Brain microvascular endothelial cell (primary cell): ENCODE data around the gene HMG20A.

Source experiments
- DNase-seq: peaks from one replicate; pipeline ENCODE4 v3.0.0-alpha.2; 2020
- H3K27ac ChIP-seq: fragments of 250-450 bp; sonication (Bioruptor Pico); 2 replicates; pipeline ENCODE4 v1.5.1; 2020; ENCODE audit warnings: mild to moderate bottlenecking, moderate library complexity
- H3K27me3 ChIP-seq: fragments of 250-450 bp; sonication (Bioruptor Pico); replicated peaks from 2 replicates; pipeline ENCODE4 v1.5.1; 2020; ENCODE audit warnings: mild to moderate bottlenecking
- H3K36me3 ChIP-seq: fragments of 250-450 bp; sonication (Bioruptor Pico); replicated peaks from 2 replicates; pipeline ENCODE4 v1.5.1; 2020; ENCODE audit warnings: mild to moderate bottlenecking
- H3K4me3 ChIP-seq: 2 replicates; pipeline ENCODE4 v1.5.1; 2011; ENCODE audit warnings: low read depth, mild to moderate bottlenecking, control low read depth, low read length, moderate library complexity
- CTCF ChIP-seq: IDR thresholded peaks from 2 replicates; pipeline ENCODE4 v1.5.1; 2011; ENCODE audit warnings: low read depth, mild to moderate bottlenecking, moderate library complexity, low read length, control low read depth, inconsistent platforms; ENCODE audit errors: missing control alignments
- in situ Hi-C: cut with HindIII; loops from 2 replicates; pipeline ENCODE4 v1.10.0; 2017; ENCODE audit warnings: low sequenced_read_pairs, low pct_ligation_motif_present

Gene HMG20A

GRCh38 chr15:77416148-77416455 is 4.6 kb upstream of the HMG20A start:
- Histone ChIP-seq H3K36me3 (peaks cover 2% of the 10 kb centered on the region), H3K27me3 (no peaks in the 10 kb centered on the region), H3K27ac (no peak overlapping the region), H3K4me3 (no peak overlapping the region)
- in situ Hi-C loops = no loop called here
- TF ChIP-seq CTCF = no peak
- no peak for DNase-seq

- Histone ChIP-seq H3K4me3 (no peak overlapping the region), H3K27me3 (no peaks in the 10 kb centered on the region), H3K27ac (no peak overlapping the region), H3K36me3 (peaks cover 2% of the 10 kb centered on the region)
- no peak for DNase-seq
- in situ Hi-C loops = no loop called here
- no peak for TF ChIP-seq CTCF
Measured at GRCh38 chr15:77416954-77417353, 3.7 kb upstream of the HMG20A start.

GRCh38 chr15:77417602-77418001 is 3.1 kb upstream of the HMG20A start:
- no peaks in the 10 kb centered on the region for H3K27me3 ChIP-seq
- in situ Hi-C loops = no loop called here
- DNase-seq = no peak
- TF ChIP-seq CTCF = no peak
- peaks cover 2% of the 10 kb centered on the region for H3K36me3 ChIP-seq
- H3K27ac ChIP-seq = no peak overlapping the region
- H3K4me3 ChIP-seq = no peak overlapping the region

GRCh38 chr15:77418391-77418965 is 2.2 kb upstream of the HMG20A start:
- peak; percentile 20 for DNase-seq
- peak overlapping the region; percentile 85 for H3K27ac ChIP-seq
- in situ Hi-C loops = no loop called here
- H3K36me3 ChIP-seq = peaks cover 2% of the 10 kb centered on the region
- H3K4me3 ChIP-seq = peak overlapping the region; percentile 78
- TF ChIP-seq CTCF = no peak
- H3K27me3 ChIP-seq = no peaks in the 10 kb centered on the region

GRCh38 chr15:77418966-77419835 is 1.5 kb upstream of the HMG20A start:
- Histone ChIP-seq H3K36me3 (peaks cover 2% of the 10 kb centered on the region), H3K27me3 (no peaks in the 10 kb centered on the region), H3K27ac (peak overlapping the region; percentile 85), H3K4me3 (peak overlapping the region; percentile 78)
- in situ Hi-C loops = no loop called here
- DNase-seq = peak; percentile 18
- TF ChIP-seq CTCF = peak; percentile 32
